GM12878 (cell line): ENCODE measurements around the gene CYB5A. TPM values are rescaled to one million over a fixed set of nuclear protein-coding genes. Genes with fewer than 3 reads are reported as not detected.

Experiments used
- ATAC-seq: fragments of 200-7000 bp; cut with Tn5 transposase; 3 replicates; pipeline ENCODE4 v1.9.1; 2020; ENCODE audit warnings: mild to moderate bottlenecking, moderate library complexity
- BruUV-seq: library from RNA; stranded (reverse); fragments of 400-500 nt; replicated peaks from 2 replicates; lab custom pipeline; 2021; lab: Mats Ljungman, UMichigan
- CTCF ChIA-PET: fragments of 300-600 bp; sonication (Branson Sonifier 250); formaldehyde crosslinking; extraction: SDS; loops from one replicate; lab custom pipeline; 2021; ENCODE audit warnings: inconsistent platforms; lab: Yijun Ruan, JAX
- POLR2A ChIA-PET: fragments of 350-600 bp; formaldehyde crosslinking; extraction: SDS; loops from one replicate; lab custom pipeline; 2021; ENCODE audit warnings: inconsistent platforms; lab: Charles Lee
- RAD21 ChIA-PET: fragments of 300-600 bp; sonication (Branson Sonifier 250); formaldehyde crosslinking; loops from one replicate; lab custom pipeline; 2023; ENCODE audit warnings: antibody characterized with exemption; ENCODE audit not compliant: unreplicated experiment; lab: Charles Lee
- SMC1A ChIA-PET: fragments of 300-600 bp; sonication (Branson Sonifier 250); formaldehyde crosslinking; loops from one replicate; lab custom pipeline; 2023; ENCODE audit not compliant: unreplicated experiment, uncharacterized antibody; lab: Charles Lee
- DNase-seq: peaks from one replicate; pipeline ENCODE4 v3.0.0-alpha.2; 2011; ENCODE audit warnings: low read depth, low spot score
- FAIRE-seq: peaks from 3 replicates; lab custom pipeline; 2011; peaks lifted over from hg19 to GRCh38; lab: Jason Lieb, UNC
- H2AFZ ChIP-seq: 2 replicates; pipeline ENCODE4 v1.6.0; 2011; ENCODE audit warnings: low read depth, low read length, control low read depth; ENCODE audit not compliant: control insufficient read depth
- H3K27ac ChIP-seq: 2 replicates; pipeline ENCODE4 v1.5.1; 2011; ENCODE audit warnings: control low read depth; ENCODE audit not compliant: control insufficient read depth, insufficient read depth
- H3K27me3 ChIP-seq, 2 experiments: replicated peaks in 1 of 2; 2 replicates each; pipeline versions ENCODE4 v1.6.0 to v1.6.1; 2011; ENCODE audit warnings: low read length in 1 of 2; ENCODE audit not compliant: control insufficient read depth in 2 of 2, insufficient read depth in 2 of 2
- H3K36me3 ChIP-seq, 2 experiments: 2 replicates each; pipeline ENCODE4 v1.5.1; 2011; ENCODE audit warnings: low read length in 1 of 2; ENCODE audit not compliant: control insufficient read depth in 2 of 2, insufficient read depth in 2 of 2
- H3K4me1 ChIP-seq: 2 replicates; pipeline ENCODE4 v1.6.1; 2011; ENCODE audit warnings: mild to moderate bottlenecking, low read length, moderate library complexity, mixed read lengths; ENCODE audit not compliant: control insufficient read depth, insufficient read depth
- H3K4me2 ChIP-seq: 2 replicates; pipeline ENCODE4 v1.6.0; 2011; ENCODE audit warnings: control low read depth; ENCODE audit not compliant: control insufficient read depth, insufficient read depth
- H3K4me3 ChIP-seq: fragments of 200-600 bp; sonication (generic); 2 replicates; pipeline ENCODE4 v1.5.1; 2016
- H3K79me2 ChIP-seq: 2 replicates; pipeline ENCODE4 v1.6.0; 2011; ENCODE audit warnings: low read length; ENCODE audit not compliant: control insufficient read depth, insufficient read depth
- H3K9ac ChIP-seq: 2 replicates; pipeline ENCODE4 v1.8.0; 2011; ENCODE audit warnings: low read length, control low read depth, mixed read lengths; ENCODE audit not compliant: control insufficient read depth, insufficient read depth
- H3K9me3 ChIP-seq: replicated peaks from 3 replicates; pipeline ENCODE4 v1.5.1; 2011; ENCODE audit warnings: mild to moderate bottlenecking, low read length; ENCODE audit not compliant: control insufficient read depth, insufficient read depth
- H4K20me1 ChIP-seq: 2 replicates; pipeline ENCODE4 v1.6.0; 2011; ENCODE audit not compliant: control insufficient read depth, insufficient read depth
- ELK1 ChIP-seq: IDR thresholded peaks from 2 replicates; pipeline ENCODE4 v1.6.1; 2012; ENCODE audit warnings: low read depth, low read length, improper control_type of control experiment
- LARP7 ChIP-seq: fragments of 450-650 bp; IDR thresholded peaks from 2 replicates; pipeline ENCODE4 v1.6.1; 2017; ENCODE audit warnings: mild to moderate bottlenecking
- MTA2 ChIP-seq: fragments of 450-650 bp; IDR thresholded peaks from 2 replicates; pipeline ENCODE4 v1.6.1; 2016; ENCODE audit warnings: low read depth, mild to moderate bottlenecking, moderate library complexity
- MTA3 ChIP-seq: IDR thresholded peaks from 2 replicates; pipeline ENCODE4 v1.6.1; 2012; ENCODE audit warnings: low read length, inconsistent platforms, borderline replicate concordance
- MXI1 ChIP-seq: fragments of 150-350 bp; IDR thresholded peaks from 2 replicates; pipeline ENCODE4 v1.6.1; 2011; ENCODE audit warnings: low read depth, mild to moderate bottlenecking, inconsistent platforms, low read length, improper control_type of control experiment
- NFYA ChIP-seq: IDR thresholded peaks from 2 replicates; pipeline ENCODE4 v1.6.1; 2011; ENCODE audit warnings: low read depth, mild to moderate bottlenecking, low read length, improper control_type of control experiment, borderline replicate concordance
- PAX5 ChIP-seq: IDR thresholded peaks from 2 replicates; pipeline ENCODE4 v1.6.1; 2011; ENCODE audit warnings: low read depth, low read length, borderline replicate concordance
- RAD51 ChIP-seq: fragments of 450-650 bp; IDR thresholded peaks from 2 replicates; pipeline ENCODE4 v1.6.1; 2016; ENCODE audit warnings: moderate library complexity, mild to moderate bottlenecking, inconsistent platforms
- RBBP5 ChIP-seq: fragments of 200-600 bp; sonication (generic); conservative IDR thresholded peaks from 2 replicates; pipeline ENCODE4 v1.6.1; 2016
- RFX5 ChIP-seq: IDR thresholded peaks from 2 replicates; pipeline ENCODE4 v1.6.1; 2011; ENCODE audit warnings: low read depth, low read length, improper control_type of control experiment
- SPI1 ChIP-seq: IDR thresholded peaks from 2 replicates; pipeline ENCODE4 v1.6.1; 2011; ENCODE audit warnings: low read depth, mild to moderate bottlenecking, low read length, moderate library complexity, borderline replicate concordance; ENCODE audit not compliant: insufficient read depth
- TCF12 ChIP-seq: IDR thresholded peaks from 2 replicates; pipeline ENCODE4 v1.6.1; 2011; ENCODE audit warnings: low read depth, mild to moderate bottlenecking, low read length
- TCF7 ChIP-seq: IDR thresholded peaks from 2 replicates; pipeline ENCODE4 v1.6.1; 2014; ENCODE audit warnings: antibody characterized with exemption, borderline replicate concordance
- ZZZ3 ChIP-seq: IDR thresholded peaks from 2 replicates; pipeline ENCODE4 v1.6.1; 2011; ENCODE audit warnings: low read depth; ENCODE audit not compliant: control insufficient read depth, insufficient read length
- WGBS: methylation state at CpG from one replicate; pipeline ENCODE4 v1.1.6; 2016; ENCODE audit warnings: low lambda C conversion rate; ENCODE audit not compliant: insufficient replicate concordance, insufficient coverage; ENCODE audit errors: missing lambda C conversion rate; 5-methylcytosine and 5-hydroxymethylcytosine counted together
- in situ Hi-C: fragments of 300-500 bp; cut with MboI; formaldehyde crosslinking; loops from 9 replicates; pipeline ENCODE4 v1.14.3; 2018; ENCODE audit warnings: mixed read lengths
- intact Hi-C: fragments of 100-400 bp; cut with micrococcal nuclease; formaldehyde crosslinking; loops from one replicate; pipeline ENCODE4 v1.14.2; 2022; ENCODE audit not compliant: unreplicated experiment
- polyA plus RNA-seq, 11 experiments: library from polyadenylated mRNA; depleted of rRNA in 4 of 11; unstranded in 6 of 11; stranded (reverse) in 5 of 11; fragments of >200 nt; fragmentation: Nextera tagmentation in 4 of 11; fragmentation: Illumina TruSeq in 1 of 11; extraction: Ambion mirVana in 4 of 11; extraction: Trizol in 1 of 11; gene quantifications; 1 replicate in 1 of 11; 2 replicates in 10 of 11; pipeline versions ENCODE4 v1.2.1 to v1.2.3, GENCODE V29; 2011 to 2016; ENCODE audit warnings: inconsistent platforms in 2 of 11, missing spikeins in 2 of 11, low read depth in 1 of 11
- total RNA-seq, 4 experiments: library from RNA; depleted of rRNA in 3 of 4; stranded (reverse); fragments of >200 nt in 3 of 4; fragmentation: Illumina TruSeq in 1 of 4; extraction: Trizol in 1 of 4; gene quantifications; 2 replicates each; pipeline versions ENCODE4 v1.2.1 to v1.2.3, GENCODE V29; 2013 to 2021
- TF ChIP-seq, protein P1 (sequence below): fragments of 450-650 bp; IDR thresholded peaks from 2 replicates; pipeline ENCODE4 v1.6.1; 2018; ENCODE audit warnings: mild to moderate bottlenecking, low read depth, moderate library complexity; ENCODE audit not compliant: partially characterized antibody
- TF ChIP-seq, protein P2 (sequence below): fragments of 450-650 bp; IDR thresholded peaks from 2 replicates; pipeline ENCODE4 v1.6.1; 2016; ENCODE audit warnings: mild to moderate bottlenecking

Gene CYB5A
- total and polyA plus RNA-seq, 10 of the 15 experiments (the other 5 are each of a cell fraction or from before 2014, with no cell fraction given) = 60.2 to 129 (median 103) TPM

- TF ChIP-seq MXI1 = no peak
- TF ChIP-seq SPI1 = no peak
- TF ChIP-seq RBBP5 = no peak
- no peak for TF ChIP-seq RAD51
- TF ChIP-seq TCF12 = no peak
- TF ChIP-seq PAX5 = no peak
These were observed 7.4 kb downstream of the CYB5A start (continued) for GRCh38 chr18:74284191-74284979.

DNA sequence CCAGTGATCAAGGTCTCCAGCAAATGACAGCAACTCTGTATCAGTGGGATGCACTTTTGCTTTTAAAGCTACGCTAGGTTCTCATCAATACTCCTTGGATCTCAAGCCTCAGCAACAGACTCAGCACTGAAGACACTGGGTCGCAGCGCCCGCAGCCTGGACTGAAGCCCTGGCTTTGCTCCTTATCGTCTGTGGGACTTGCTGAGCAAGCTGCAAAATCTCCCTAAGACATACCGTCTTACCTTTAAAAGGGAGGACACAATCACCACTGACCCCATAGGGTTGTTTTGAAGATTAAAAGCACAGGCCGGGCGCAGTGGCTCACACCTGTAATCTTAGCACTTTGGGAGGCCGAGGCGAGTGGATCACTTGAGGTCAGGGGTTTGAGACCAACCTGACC, 8.1 kb downstream of the CYB5A start:
- in situ Hi-C loops = no loop called here
- intact Hi-C loops = no loop called here
- POLR2A ChIA-PET = no interaction called here
- TF ChIP-seq, protein P1, sequence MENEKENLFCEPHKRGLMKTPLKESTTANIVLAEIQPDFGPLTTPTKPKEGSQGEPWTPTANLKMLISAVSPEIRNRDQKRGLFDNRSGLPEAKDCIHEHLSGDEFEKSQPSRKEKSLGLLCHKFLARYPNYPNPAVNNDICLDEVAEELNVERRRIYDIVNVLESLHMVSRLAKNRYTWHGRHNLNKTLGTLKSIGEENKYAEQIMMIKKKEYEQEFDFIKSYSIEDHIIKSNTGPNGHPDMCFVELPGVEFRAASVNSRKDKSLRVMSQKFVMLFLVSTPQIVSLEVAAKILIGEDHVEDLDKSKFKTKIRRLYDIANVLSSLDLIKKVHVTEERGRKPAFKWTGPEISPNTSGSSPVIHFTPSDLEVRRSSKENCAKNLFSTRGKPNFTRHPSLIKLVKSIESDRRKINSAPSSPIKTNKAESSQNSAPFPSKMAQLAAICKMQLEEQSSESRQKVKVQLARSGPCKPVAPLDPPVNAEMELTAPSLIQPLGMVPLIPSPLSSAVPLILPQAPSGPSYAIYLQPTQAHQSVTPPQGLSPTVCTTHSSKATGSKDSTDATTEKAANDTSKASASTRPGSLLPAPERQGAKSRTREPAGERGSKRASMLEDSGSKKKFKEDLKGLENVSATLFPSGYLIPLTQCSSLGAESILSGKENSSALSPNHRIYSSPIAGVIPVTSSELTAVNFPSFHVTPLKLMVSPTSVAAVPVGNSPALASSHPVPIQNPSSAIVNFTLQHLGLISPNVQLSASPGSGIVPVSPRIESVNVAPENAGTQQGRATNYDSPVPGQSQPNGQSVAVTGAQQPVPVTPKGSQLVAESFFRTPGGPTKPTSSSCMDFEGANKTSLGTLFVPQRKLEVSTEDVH = no peak
- no peak for TF ChIP-seq ZZZ3
- TF ChIP-seq LARP7 = no peak
- no peak for TF ChIP-seq RFX5
- TF ChIP-seq TCF7 = no peak
- TF ChIP-seq NFYA = no peak
- TF ChIP-seq, protein P2, sequence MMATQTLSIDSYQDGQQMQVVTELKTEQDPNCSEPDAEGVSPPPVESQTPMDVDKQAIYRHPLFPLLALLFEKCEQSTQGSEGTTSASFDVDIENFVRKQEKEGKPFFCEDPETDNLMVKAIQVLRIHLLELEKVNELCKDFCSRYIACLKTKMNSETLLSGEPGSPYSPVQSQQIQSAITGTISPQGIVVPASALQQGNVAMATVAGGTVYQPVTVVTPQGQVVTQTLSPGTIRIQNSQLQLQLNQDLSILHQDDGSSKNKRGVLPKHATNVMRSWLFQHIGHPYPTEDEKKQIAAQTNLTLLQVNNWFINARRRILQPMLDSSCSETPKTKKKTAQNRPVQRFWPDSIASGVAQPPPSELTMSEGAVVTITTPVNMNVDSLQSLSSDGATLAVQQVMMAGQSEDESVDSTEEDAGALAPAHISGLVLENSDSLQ = no peak
- TF ChIP-seq MTA3 = no peak
- TF ChIP-seq MTA2 = no peak
- TF ChIP-seq ELK1 = no peak

More for the DNA sequence above, 8.1 kb downstream of the CYB5A start:
- ChIA-PET RAD21 (no interaction called here), SMC1A (interaction anchor here (0.8 kb wide), 1 partner anchor 9 kb away, joined by 3 read pairs; no protein-coding TSS in a partner anchor), CTCF (no interaction called here)
- no peak for DNase-seq
- no peak overlapping the region for H3K9ac ChIP-seq
- 88% methylated on average over 10 of the region's 10 CpGs for WGBS
- H3K27ac ChIP-seq = no peak overlapping the region
- no peak for ATAC-seq
- H3K79me2 ChIP-seq = peaks cover 1% of the 10 kb centered on the region; the same call in 1 of the 2 replicates
- no peaks in the 10 kb centered on the region for H3K36me3 ChIP-seq
- FAIRE-seq = no peak
- no peaks in the 10 kb centered on the region for H3K27me3 ChIP-seq
- no TSS peak for BruUV-seq
- no peaks in the 10 kb centered on the region for H3K9me3 ChIP-seq
- no peaks in the 10 kb centered on the region for H4K20me1 ChIP-seq
- peaks cover 7% of the 10 kb centered on the region; the same call in 1 of the 2 replicates for H3K4me1 ChIP-seq
- H3K4me3 ChIP-seq = no peak overlapping the region
- H3K4me2 ChIP-seq = no peak overlapping the region
- no peak overlapping the region for H2AFZ ChIP-seq
